SKM-1 (cell line): ENCODE data around the gene QRSL1.
"Not testable (repeated sequence)": the region's sequence is repeated elsewhere in the genome, so short reads cannot be mapped to it uniquely, and the experiment has no call there.

Experiments
- DNase-seq: peaks from one replicate; lab custom pipeline; 2025; ENCODE audit not compliant: unreplicated experiment; lab: John Stamatoyannopoulos, UW

QRSL1 gene, protein sequence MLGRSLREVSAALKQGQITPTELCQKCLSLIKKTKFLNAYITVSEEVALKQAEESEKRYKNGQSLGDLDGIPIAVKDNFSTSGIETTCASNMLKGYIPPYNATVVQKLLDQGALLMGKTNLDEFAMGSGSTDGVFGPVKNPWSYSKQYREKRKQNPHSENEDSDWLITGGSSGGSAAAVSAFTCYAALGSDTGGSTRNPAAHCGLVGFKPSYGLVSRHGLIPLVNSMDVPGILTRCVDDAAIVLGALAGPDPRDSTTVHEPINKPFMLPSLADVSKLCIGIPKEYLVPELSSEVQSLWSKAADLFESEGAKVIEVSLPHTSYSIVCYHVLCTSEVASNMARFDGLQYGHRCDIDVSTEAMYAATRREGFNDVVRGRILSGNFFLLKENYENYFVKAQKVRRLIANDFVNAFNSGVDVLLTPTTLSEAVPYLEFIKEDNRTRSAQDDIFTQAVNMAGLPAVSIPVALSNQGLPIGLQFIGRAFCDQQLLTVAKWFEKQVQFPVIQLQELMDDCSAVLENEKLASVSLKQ

DNA sequence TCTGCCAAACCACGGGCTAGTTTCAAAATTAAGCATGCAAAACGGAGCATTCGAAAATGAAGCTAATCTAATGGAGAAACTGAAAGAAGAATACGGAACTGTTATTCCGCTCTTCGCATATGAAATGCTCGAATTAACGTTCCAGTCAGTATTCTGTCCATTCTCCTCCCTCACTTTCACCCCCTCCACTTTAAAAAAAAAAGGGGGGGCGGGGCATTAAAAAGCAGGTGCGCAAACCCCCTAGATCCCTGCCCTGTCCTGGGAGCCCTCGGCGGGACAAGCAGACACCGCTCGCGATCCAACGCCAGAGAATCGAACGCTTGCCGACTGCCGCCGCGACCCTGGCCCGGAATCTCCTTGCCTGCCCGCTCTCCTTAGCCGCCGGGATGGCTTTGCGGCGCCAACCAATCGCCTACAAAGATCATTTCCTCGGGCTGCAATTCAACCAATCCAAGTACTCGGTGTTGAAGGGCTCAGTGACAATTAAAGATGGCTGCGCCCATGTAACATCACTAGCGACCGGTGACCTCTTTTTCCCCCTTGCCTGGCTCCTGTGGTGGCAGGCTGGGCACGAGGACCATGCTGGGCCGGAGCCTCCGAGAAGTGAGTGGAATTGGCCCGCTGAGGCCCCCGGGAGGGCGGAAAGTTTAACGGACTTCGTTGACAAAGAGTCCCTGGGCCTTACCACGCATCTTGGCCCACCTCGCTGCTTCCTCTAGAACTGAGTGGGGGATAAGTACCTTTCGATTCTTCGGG is at the start of gene QRSL1, which contains the start of gene RTN4IP1:
Gene QRSL1 (plus strand): TSS at position 476 of the 756 bp plus-strand sequence. CDS start 104 bp downstream, at position 580.
Gene RTN4IP1 (minus strand): TSS at position 396 of the 756 bp plus-strand sequence. CDS start 477 bp downstream, outside the sequence.
- DNase-seq = peak; percentile 89

DNA sequence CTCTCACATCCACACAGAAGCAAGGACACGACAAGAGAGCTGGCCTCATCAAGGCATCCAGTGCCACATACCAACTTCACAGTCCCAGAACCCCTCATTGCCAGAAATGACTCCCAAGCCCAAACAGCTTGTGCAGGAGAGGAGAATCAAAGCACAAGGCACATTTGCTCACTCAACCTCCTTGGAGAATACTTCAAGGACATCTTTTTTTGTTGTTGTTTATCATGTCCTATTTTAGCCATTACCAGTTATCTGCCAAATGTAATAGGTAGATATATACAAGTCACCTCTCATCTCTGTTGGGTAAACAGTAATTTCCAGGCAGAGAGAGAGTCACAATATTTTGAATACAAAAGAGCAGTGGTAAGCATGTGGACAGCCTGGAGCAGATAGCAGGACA is 47.9 kb upstream of the QRSL1 start:
- no peak for DNase-seq

DNA sequence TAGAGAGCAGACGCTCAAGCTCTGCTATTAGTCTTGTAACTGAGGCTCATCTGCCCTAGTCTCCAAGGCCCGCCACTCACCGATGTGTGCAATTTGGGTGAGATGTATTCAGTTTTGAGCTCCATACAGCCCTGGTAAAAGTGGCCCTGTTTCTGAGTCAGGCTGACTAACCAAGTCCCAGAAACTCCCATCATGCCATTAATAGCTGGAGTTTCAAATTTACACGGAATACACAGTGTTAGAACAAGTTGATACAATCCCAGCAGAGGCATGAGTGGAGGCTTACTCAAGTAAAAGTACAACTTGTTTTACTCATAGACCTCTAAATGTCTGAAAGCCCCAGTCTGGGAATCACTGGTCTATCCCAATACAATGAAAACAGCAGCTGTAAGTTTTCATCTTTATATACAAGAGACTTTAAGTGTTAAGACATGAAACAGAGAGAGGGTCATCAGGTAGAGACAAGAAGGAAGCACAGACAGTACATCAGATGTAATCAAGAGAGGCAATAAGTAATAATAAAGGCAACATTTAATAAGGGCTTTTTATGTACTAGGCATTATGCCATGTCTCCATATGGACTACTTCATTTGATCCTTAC is 42.5 kb upstream of the QRSL1 start:
- DNase-seq = no peak

DNA sequence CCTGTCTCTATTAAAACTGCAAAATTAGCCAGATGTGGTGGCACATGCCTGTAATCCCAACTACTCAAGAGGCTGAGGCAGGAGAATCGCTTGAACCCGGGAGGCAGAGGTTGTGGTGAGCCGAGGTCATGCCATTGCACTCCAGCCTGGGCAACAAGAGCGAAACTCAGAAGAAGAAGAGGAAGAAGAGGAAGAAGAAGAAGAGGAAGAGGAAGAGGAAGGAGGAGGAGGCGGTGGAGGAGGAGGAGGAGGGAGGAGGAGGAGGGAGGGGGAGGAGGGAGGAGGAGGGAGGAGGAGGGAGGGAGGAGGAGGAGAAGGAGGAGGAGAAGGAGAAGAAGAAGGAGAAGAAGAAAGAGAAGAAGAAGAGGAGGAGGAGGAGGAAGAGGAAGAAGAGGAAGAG is 40.4 kb upstream of the QRSL1 start:
- not testable (repeated sequence) for DNase-seq

DNA sequence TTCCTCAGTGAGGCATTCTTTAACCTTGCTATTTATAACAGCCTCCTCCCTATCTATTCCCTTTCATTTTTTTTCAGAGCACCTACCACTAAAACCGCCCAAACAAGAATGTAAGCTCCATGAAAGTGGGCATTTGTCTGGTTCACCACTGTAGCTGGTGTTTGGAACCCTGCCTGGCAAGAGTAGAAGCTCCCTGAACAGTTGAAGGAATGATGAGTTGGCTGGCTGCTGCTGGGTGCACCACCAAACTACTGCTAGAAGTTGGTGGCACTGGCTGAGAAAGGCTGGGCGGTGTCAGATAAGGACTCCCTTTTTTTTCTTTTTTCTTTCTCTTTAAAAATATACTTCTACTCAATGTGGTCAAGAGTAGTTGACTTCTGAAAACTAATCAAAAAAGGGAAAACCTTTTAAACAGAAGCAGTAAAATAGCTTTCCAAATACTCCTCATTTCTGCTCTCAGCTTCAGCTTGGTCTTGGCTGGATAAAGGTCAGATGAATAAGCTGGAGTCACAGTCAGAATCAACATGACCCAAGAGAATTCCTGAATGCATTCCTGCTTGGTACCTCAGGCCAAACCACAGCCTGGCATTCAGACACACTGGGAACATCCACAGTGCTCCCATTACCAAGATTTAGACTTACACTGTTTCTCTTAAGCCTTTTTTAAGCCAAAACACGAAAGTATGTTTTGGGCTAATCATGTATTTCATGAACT is 38.1 kb upstream of the QRSL1 start:
- DNase-seq = no peak

DNA sequence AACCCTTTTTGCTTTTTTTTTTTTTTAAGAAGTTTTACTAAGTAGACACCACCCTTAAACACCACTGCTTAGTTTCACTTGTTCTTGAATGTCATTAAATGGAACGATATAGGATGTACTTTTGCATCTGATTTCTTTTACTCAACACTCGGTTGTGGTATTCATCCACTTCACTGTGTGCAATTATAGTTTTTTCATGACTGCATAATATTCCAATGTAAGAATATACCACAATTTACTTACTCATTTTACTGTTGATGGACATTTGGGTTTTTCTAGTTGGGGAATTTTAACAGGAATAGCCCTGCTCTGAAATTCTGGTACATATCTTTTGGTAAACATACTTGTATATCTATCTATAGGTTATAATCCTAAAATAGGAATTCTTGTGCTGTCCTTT is 29.9 kb upstream of the QRSL1 start:
- no peak for DNase-seq

DNA sequence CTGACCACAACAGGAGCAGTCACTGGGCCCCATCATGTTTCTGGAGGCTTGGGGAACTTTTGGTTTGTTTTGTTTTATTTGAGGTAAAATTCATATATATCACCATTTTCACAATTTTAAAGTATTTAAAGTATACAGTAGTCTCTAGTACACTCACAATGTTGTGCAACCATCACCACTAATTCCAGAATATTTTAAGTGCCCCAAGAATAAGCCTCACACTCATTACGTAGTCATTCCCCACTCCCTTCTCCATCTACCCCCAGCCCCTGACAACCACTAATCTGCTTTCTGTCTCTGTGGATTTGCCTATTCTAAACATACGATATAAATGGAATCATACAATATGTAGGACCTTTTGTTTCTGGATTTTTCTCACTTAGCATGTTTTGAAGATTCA is 29.0 kb upstream of the QRSL1 start:
- no peak for DNase-seq

DNA sequence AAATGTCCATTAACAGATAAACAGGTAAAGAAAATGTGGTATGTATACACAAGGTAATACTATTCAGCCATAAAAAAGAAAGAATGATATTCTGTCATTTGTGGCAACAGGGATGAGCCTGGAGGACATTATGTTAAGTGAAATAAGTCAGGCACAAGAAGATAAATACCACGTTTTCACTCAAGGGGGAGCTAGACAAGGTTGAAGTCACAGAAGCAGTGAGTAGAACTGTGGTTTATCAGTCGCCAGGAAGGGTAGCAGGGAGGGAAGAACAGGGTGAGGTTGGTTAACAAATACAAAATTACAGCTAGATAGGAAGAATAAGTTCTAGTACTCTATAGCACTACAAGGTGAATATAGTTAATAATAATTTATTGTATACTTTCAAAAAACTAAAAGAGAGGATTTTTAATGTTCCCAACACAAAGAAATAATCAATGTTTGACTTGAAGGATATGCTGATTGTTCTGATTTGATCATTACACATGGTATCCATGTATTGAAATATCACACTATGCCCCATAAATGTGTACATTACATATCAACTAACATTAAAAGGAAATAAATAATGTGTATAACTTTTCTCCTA is 21.2 kb upstream of the QRSL1 start:
- peak; percentile 65 for DNase-seq

DNA sequence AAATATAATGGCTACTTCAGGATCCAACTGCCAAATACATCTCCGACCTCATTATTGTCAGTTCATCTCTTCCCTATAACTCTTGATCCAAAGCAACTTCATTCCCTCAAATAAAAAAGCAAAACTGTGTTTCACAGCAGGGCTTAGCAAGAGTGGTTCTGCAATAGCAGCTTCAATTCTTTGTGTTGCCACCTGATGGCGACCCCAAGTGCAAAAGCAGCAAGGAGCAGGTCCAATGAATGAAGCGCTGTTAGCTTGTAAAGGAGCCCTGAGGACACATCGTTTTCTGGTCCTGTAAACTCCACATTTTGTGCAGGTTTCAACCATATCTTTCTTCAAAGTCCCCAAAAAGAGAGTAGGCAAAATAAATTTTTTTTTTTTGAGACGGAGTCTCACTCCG is 19.7 kb upstream of the QRSL1 start:
- no peak for DNase-seq

DNA sequence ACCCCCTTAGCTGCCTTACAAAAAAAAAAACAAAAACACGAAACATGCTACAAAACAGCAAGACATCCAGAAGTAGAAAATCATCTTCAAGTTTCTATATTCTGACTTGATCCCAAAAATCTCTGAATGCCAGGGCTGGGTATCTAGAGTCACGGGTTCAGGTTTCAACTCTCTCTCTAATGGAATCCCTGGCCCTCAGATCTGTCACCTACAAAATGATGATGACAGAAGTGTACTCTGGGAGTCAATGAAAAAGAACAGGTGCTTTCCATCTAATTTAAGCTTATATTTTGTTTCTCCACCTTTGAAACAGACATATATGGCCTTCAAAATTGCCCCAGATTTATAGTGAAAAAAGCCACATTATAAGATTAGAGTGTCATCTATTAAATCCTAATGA is 18.3 kb upstream of the QRSL1 start:
- no peak for DNase-seq

DNA sequence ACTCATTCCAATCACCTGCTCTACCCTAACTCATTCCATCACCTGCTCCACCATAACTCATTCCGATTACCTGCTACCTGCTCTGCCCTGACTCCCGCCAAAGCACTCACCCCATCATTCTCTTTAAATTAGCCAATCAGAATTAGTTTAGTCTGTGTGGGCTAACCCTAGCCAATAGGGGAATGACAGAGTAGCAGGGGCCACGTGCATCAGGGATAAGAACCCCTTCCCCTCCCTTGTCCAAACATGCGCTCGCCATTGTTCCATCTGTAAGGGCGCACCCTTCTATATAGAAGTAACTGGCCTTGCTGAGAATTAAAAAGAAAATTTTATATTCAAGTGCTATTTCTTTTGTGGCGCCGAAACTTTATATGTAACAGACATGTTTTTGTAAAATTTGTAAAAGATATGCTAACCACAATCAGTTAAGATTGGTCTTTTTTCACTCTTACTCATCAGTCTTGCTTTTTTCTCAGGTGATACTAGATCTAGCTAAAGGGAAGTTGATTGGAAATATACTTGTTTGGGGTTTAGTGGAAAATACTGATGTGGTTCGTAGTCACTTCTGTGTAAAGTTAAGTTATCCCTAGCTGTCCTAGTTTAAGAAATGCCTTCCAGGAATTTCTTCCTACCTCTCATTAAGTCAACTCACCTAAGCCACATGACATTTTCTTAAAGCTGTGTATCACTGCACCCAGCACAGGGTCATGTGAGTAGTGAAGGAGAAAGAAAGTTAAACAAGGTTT is 16.5 kb upstream of the QRSL1 start:
- DNase-seq = no peak

DNA sequence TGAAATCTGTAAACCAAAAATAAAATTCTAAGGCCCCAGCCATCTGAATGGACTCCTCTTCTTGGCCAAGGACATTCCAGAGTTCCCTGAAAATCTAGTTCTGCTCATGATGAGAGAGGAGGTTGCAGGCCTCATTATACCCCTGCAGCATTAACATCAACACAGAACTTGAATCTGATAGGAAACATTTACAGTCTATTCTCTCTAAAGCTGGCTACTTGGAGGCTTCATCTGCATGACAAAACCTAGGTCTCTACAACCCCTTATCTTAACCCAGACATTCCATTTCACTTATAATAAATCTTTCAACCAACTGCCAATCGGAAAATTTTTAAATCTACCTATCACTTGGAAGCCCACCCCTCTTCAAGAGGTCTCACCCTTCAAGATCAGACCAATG is 15.8 kb upstream of the QRSL1 start:
- DNase-seq = no peak

DNA sequence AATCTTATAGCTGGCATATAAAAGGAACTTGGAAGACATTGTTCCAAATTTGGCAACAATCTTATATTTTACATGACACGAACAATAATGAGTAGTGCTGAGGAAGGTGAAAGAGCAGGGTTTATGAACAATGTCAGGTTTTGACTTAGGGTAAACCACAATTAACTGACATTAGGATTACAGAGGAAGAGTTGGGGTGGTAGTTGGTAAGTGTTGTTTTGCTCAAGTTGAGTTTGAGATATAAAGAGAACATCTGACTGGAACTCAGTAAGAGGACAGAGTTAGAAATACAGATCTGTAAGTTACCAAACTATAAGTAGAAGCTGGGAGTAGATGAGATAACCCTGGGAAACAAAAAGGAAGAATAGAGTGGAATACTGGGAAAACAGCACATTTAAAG is 15.2 kb upstream of the QRSL1 start:
- DNase-seq = no peak

DNA sequence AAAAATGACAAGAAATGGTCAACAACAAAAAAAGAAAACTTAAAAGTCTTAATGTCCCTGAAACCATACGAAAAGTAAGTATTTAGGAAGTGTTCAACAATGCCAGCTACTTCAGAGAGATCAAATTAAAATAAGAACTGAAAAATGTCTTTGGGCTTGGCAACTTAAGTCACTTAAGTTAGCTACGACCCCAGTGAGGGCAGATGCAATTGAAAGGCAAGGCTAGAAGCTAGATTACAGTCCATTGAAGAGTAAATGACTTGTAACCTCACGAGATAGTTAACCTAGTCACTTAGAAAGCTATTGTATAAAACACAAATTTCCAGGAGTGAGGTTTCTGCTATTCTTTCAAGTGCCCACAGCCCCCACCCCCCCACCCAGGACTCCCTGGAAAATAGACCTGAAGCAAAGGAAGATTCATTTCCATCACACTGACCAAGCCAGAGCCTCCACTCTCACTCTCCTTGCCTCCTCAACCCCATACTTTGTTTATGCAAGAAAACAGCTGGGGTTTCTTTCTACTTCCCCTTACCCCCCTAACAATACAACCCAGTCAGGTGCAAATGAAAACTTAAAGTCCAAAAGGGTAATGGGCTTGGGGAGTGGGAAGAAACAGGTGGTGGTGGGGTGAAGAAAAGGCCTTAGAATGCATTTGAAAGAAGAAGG is 14.7 kb upstream of the QRSL1 start:
- DNase-seq = no peak

DNA sequence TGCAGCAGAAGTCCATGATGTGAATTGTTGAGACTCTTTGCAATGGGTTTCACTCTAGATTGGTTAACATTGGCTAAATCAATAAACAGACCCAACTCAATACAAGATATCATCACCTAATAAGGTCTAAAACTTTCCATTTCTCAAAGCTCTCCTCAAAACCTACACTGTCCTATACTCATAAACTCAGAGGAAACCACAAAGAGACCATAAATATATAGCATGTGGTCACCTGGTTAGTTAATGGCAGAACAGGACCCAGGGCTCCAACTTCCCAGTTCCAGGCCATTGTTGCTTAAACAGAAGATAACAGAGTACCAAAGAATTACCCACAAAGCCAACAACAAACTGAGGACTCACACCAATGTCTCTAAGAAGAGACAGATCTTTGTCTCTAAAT is 12.1 kb upstream of the QRSL1 start:
- no peak for DNase-seq

DNA sequence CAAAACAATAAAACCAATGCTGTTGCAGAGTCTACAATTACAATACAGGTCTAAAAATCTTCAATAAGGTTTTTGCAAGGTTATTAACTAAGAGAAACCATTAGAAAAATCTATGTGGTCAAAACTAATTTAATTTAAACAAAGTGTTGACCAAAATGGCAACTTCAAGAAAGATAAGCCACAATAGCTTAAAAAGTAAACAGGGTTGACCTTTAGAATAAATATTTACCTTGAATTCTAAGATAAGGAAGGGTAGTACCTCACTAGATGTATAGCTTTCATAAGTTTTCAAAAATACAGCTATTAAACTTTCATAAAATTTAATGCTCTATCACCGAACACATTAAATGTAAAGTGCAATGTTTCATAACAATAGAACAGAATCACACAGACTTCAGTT is 11.5 kb upstream of the QRSL1 start:
- no peak for DNase-seq

DNA sequence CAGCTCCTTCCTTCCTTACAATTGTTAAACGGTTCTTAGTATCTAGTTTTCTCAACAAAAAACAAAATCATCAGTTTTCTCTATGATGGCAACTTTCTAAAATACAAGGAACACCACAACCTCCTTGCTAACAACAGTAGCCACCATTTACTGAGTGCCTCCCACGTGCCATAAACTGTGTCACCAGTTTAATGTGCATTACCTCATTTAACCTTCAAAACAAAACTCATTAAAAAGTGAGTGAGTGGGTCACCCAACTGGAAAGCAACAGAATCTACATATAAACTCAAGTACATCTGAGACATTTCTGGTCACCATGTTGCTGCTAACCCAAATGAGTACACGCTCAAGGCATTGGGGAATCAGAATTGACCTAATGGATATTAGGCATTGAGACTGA is 11.1 kb upstream of the QRSL1 start:
- no peak for DNase-seq

DNA sequence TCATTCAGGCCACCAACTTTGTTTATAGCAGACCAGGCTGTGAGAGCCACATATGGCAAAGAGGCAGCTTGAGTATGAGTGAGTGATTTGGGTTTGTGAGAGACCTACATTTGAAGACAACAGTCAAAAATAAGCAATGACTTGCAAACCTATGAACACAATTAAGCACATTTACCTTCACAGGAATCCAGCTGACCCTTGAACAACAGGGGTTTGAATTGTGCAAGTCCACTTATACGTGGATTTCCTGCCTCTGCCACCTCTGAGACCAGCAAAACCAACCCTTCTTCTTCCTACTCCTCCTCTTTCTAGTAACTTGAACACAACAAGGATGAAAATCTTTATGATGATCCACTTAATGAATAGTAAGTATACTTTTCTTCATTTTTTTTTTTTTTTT is 10.2 kb upstream of the QRSL1 start:
- no peak for DNase-seq

DNA sequence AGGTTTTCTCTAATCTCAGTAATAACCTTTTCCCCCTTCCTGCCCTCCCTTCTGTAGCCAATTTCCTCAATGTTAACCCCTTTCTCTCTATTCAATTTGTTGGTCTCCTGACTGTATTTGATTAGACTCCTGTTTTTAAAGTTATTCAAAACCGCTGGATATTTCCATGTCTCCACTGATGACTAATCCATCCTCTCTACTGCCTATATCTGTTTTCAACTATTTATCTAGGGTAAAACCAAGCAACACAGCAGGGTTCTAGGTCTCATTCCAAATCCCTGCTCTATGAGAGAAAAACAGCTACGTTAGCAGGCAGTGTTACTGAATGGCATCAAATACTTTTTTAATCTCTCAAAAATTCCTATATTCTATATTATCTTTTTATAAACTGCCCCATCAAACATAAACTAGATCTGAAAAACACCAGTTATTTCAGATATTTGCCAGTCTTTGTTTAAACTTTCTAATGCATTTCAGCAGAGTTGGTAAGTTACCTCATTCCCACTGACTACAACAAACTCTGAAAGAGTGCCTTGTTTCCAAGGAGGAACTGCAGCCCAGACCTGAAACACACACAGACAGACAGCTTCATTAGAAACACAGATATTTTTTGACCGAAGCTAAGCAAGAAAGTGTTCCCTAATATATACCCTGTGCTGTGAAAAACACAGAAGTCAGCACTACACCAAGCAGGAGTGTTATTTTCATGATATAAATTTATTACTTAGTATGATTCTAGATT is 8.3 kb upstream of the QRSL1 start:
- DNase-seq = no peak
